ENCODE results near the gene SYTL3.

- TF ChIP-seq KDM1A (IDR thresholded peaks at IDR 0.05; ENCODE audit: borderline replicate concordance, low read length) (no peak), SIN3A (conservative IDR thresholded peaks at IDR 0.05 in 1 of 2, IDR thresholded peaks at IDR 0.05 in 1 of 2; ENCODE audit: low read depth in 1 of 2, low read length in 2 of 2) (no peak), CTCF (IDR thresholded peaks at IDR 0.05; ENCODE audit: control extremely low read depth in 1 of 3, insufficient read depth in 1 of 3, low read depth in 1 of 3, low read length in 3 of 3) (no peak), SRF (IDR thresholded peaks at IDR 0.05; ENCODE audit: low read depth, low read length) (no peak), JUND (IDR thresholded peaks at IDR 0.05; ENCODE audit: low read length) (no peak), RAD21 (IDR thresholded peaks at IDR 0.05 in 1 of 2, conservative IDR thresholded peaks at IDR 0.05 in 1 of 2; ENCODE audit: low read depth in 2 of 2, low read length in 2 of 2) (no peak), POLR2A (IDR thresholded peaks at IDR 0.05; ENCODE audit: control extremely low read depth in 1 of 2, low read depth in 2 of 2, low read length in 2 of 2) (no peak), MAFK (IDR thresholded peaks at IDR 0.05; ENCODE audit: low read depth, low read length) (no peak), MAX (IDR thresholded peaks at IDR 0.05) (no peak), ZNF274 (IDR thresholded peaks at IDR 0.05; ENCODE audit: borderline replicate concordance, extremely low read depth, low read length) (no peak)
Observed at GRCh38 chr6:158709809-158710208, 60.0 kb downstream of the SYTL3 start.
